HG03565 (cell line): ENCODE data around the gene WDR27.
"Not testable (repeated sequence)": the region's sequence is repeated elsewhere in the genome, so short reads cannot be mapped to it uniquely, and the experiment has no call there.

ENCODE experiments used
- ATAC-seq: cut with Tn5 transposase; IDR thresholded peaks from one replicate; pipeline ENCODE4 v1.9.1; 2021; ENCODE audit warnings: mild to moderate bottlenecking, moderate library complexity; ENCODE audit not compliant: unreplicated experiment

WDR27 gene

DNA sequence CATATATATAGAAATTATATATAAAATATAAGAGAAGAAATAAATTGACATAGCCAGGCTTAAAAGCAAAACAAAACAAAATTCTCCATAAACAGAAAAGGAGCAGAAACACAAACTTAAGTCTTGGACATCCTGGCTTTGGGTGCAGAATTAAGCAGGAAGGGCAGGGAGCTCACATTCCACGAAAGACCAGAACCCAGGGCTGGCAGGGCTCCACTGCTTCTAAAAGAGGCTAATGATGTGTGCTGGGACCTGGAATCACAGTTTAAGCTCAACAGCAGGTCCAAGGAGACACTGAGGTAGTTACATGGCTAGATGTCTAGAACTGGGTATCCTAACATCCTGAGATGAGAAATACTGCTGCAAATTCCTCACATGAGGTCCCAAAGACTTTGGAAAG lies 210.3 kb downstream of the WDR27 start:
- no peak for ATAC-seq

DNA sequence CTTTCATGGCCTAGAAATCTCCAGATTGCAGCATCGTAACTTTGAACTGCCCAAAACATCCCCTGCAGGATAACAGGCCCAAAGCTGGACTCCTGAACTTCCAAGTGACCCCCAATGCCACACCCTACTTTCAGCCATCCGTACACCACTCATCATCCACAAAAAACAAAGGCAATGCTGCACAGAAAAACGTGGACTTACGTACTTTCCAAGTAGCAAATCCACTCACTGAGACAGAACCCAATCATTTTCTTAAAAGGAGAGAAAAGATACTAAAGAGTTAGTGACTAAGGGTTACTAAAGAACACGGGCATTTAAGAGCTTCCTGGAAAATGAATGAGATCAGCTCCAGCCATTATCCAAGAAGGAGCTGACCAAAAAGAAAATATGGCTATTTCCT lies 211.0 kb downstream of the WDR27 start:
- ATAC-seq: no peak

DNA sequence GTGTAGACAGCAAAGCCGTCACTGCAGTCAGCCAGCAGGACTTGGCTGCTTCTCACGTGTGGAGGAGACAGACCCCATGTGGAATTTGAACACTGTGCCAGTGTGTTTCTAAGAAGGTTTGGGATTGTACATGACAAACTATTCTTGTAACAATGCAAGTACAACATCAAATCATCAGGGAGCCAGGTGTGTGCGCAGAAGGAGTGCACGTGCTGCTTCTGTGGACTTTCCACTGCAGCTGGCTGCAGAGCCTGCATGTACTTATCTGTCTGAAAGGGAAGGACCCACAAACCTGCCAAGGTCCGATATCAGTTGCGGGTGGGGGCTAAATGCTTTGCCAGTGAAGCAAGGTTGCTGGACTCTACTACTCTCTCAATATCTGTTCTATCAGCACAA lies 211.6 kb downstream of the WDR27 start:
- no peak for ATAC-seq

DNA sequence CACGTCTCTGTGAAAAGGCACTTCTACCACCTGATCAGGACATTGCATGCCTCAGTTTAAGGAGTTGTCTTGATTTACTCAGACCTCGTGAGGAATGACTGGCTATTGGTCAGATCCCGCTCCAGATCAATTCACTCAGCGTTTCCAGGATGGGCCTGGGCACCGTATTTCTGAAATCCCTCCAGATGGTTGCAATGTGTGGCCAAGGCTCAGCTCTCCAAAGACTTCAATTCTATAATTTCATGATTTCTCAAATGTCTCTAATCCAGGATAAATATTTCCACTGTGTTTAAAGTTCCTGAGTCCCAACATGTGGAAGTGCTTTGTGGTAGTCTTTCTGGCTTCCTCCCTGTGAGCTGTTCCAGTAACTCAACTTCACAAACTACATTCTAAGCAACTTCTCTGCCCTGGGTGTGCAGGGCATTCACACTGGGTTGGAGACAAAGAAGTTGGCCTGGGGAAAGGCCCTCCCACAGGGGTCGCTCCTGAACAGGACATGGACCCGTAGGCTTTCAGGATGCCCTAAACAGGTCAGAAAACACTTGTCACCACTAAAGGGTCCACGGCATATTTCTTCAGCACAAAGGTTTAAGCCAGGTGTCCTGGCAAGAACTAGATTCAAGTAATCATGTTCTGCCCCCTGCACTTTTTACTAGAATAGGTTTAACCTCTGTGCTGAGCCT lies 212.1 kb downstream of the WDR27 start:
- ATAC-seq: no peak

DNA sequence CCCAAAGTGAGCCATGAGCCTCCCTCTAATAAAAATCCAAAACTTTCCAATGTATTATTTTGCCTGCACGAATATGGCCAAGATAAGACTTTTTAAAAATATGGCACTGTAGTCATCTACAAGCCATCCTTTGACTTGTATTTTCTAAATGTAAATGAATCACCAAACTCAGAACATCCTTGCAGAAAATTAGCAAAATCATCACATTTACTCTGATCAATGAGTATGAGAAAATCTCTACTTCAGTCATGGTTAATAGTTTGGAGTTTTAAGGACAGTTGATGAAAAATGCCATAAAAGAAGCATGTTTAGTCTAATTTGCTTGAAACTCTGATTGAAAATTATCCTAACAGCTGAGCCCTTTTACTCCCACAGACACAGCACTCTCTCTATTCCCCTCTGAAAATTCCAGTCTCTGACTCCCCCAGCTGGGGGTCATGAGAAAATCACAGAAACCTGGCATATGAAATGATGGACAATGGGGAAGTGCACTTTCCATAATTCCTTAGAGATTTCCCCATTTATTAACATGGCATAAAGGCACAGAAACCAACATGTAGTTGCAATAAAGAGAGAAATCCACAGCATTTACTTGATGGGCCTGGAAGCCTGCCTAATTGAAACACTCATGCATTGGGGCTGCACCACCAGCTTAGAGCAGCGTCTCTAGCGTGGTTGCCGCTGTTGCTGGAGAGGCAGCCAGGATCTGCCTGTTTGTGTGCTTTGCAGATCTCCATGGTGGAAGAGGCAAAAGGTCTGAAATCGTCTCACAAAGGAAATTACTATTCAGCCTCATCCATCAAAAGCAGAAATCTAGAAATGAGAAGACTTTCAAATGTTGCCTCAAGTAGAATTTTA lies 214.0 kb downstream of the WDR27 start:
- no peak for ATAC-seq

DNA sequence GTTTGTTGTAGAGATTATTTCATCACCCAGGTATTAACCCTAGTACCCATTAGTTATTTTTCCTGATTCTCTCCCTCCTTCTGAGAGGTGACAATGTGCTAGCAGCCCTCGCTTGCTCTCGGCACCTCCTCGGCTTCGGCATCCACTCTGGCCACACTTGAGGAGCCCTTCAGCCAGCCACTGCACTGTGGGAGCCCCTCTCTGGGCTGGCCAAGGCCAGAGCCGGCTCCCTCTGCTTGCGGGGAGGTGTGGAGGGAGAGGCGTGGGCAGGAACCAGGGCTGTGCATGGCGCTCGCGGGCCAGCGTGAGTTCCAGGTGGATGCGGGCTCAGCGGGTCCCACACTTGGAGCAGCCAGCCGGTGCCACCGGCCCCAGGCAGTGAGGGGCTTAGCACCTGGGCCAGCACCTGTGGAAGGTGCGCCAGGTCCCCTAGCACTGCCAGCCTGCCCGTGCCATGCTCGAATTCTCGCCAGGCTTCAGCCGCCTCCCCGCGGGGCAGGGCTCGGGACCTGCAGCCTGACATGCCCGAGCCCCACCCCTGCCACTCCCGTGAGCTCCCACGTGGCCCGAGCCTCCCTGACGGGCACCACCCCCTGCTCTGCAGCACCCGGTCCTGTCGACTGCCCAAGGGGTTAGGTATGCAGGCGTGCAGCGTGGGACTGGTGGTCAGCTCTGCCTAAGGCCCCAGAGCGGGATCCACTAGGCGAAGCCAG lies 221.9 kb downstream of the WDR27 start:
- ATAC-seq: no peak

DNA sequence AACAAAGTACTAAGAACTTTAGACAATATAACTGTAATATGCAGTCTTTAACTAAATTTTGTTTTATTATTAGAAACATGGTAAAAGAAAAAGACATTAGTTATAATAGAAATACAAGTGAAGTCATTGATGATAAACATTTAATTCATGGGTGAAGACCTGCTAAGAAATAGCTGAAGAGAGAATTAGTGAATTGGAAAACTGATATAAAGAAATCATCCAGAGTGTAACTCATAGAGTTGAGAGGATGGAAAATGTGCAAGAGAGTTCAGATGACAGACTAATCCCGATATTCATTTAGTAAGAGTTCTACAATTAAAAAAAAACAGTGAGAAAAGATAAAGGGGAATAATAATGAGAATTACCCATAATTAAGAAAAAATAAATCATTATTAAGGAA lies 227.5 kb downstream of the WDR27 start:
- ATAC-seq: no peak

DNA sequence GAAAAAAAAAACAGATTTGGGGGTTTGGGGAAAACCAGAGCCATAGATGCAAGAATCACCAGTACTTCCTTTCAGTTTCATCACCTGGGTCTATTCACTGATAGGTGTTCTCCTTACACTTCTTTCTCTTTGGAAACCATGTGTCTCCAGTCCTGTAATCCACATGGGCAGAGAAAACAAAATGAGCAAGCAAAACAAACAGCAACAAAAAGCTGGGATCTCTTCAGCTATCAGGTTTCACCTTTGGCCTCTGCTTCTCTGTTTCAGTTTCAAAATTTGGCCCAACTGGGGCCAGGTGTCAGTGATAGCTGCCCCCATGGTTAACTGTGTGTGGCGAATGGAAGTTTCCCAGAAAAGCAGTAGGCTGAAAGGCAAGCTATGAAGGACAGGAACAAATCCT lies 228.2 kb downstream of the WDR27 start:
- no peak for ATAC-seq

DNA sequence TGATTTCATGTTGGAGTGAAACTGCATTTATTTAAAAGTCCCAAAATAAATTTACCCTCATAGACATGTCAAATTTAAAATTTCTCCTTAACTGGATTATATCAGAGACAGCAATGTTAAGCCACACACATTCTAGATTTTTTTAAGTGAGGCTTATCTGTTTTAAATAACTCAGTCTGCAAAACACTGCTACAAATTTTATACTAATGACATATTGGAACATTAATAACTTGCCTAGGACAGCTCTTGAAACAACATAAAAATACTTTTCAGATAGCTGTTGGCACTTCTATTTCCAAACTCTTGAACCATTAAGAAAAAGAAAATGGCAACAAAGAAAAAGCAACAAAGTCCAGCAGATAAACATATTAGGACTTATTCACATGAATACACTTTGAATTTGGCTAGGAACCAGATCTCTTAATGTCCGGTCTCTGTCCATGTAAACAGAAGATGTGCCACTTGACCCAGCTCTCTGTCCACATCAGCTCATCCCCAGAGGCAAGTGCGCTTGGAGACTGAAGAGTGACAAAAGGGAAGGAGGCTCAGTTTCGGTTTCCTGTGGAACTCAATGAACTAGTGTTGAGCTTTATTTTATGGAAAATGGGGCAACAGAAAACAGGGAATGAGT lies 228.9 kb downstream of the WDR27 start:
- no peak for ATAC-seq

DNA sequence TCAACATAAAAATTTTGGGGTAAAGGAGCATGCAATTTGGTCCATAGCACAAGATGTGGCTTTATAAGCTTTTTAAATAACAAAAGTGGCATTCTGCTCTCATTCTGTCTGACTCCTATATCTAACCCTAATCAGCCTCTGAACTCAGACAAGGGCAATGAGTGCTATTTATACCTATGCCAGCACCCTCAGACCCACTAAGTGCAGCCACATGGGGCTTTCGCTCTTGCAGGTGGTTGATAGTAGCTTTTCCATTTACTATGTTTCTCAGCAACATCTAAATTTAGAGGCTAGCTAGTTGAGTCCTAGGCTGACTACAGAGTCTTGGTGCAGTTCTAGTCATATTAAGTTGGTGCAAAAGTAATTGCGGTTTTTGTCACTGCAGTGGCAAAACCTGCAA lies 231.0 kb downstream of the WDR27 start:
- no peak for ATAC-seq

DNA sequence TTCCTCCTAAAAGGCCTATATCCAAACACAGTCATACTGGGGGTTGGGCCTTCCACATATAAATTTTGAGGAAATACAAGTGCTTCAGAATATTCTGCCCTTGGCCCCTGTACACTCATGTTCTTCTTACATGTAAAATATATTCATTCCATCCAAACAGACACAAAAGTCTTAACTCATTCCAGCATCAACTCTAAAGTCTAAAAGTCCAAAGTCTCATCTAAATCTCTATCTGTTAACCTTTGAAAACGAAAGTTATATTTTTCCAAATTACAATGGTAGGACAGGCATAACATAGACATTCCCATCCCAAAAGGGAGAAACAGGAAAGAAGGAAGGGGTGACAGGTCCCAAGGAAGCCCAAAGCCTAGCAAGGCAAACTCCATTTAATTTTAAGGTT lies 232.8 kb downstream of the WDR27 start:
- ATAC-seq: no peak

DNA sequence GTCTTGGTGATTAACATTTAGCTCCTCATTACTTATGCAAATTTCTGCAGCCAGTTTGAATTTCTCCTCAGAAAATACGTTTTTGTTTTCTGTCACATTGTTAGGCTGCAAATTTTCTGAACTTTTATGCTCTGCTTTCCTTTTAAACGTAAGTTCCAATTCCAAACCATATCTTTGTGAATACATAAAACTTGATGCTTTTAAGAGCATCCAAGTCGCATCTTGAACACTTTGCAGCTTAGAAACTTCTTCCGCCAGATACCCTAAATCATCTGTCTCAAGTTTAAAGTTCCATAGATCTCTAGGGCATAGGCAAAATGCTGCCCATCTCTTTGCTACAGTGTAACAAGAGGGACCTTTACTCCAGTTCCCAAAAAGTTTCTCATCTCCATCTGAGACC lies 234.1 kb downstream of the WDR27 start:
- ATAC-seq: not testable (repeated sequence)

DNA sequence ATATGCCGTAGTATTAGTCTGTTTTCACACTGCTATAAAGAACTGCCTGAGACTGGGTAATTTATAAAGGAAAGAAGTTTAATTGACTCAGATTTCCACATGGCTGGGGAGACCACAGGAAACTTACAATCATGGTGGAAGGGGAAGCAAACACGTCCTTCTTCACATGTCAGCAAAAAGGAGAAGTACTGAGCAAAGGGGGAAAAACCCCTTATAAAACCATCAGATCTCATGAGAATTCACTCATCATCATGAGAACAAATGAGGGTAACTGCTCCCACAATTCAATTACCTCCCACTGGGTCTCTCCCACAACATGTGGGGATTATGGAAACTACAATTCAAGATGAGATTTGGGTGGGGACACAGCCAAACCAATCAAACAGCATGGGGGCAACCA lies 235.6 kb downstream of the WDR27 start:
- not testable (repeated sequence) for ATAC-seq

DNA sequence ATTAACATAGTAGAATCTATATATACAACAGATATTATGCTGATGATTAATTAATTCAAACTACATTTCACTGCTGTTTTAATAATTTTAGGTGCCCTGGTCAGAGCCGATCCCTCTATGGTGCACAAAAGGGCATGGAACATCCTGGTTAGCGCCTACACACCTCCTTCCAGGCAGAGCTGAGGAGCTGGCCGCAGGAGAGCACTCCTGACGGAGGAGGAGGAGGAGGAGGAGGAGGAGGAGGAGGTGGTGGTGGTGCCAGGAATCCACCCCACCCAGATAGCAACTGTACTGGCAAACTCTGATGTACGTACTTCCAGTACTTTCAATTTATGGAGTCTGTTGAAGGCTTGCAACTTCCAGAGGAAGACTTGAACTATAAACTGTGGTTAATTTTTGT lies 244.1 kb downstream of the WDR27 start:
- ATAC-seq: no peak

DNA sequence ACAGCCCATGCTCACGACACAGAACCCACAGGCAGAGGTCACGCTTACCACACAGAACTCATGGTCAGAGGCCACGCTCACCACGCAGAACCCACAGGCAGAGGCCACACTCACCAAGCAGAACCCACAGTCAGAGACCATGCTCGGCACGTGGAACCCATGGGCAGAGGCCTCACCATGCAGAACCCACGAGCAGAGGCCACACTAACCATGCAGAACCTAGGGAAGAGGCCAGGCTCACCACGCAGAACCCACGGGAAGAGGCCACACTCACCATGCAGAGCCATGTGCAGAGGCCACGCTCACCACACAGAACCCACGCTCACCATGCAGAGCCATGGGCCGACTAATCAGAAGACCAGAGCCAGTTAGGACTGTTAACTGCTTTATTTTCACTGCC lies 245.0 kb downstream of the WDR27 start:
- ATAC-seq: no peak

DNA sequence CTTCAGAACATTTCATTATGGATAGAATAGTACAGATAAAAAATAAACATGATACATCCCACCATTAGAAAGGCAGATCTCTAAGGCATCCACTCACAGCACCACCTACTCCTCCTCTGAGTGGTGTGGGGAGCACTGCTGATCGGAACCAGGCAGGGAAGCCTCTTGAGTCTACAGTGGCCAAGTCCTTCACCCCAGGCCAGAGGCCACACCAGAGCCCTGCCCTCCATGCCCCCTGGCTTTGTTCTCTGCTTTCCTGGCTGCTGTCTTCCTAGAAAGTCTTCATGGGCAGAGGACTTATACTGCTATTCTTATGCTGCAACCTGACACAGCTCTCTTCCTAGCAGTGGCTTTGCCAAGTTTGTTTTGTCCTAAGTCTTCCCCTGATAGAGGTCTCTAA lies 246.4 kb downstream of the WDR27 start:
- no peak for ATAC-seq

DNA sequence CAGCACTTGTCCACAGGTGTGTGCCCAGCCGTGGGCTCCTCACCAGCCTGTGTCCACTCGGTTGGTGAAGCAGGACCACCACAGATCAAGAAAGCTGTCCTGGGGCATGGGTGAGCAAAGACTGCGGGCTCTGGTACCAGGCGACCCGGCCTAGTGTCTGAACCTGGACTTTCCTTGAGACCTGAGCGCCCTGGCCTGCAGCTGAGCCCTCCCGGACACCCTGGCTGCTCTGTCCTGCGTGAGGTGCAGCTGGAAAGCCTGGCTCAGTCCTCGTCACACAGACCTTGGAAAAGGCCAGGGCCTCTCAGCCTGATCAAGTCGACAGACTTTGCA lies 247.0 kb downstream of the WDR27 start:
- ATAC-seq: no peak

DNA sequence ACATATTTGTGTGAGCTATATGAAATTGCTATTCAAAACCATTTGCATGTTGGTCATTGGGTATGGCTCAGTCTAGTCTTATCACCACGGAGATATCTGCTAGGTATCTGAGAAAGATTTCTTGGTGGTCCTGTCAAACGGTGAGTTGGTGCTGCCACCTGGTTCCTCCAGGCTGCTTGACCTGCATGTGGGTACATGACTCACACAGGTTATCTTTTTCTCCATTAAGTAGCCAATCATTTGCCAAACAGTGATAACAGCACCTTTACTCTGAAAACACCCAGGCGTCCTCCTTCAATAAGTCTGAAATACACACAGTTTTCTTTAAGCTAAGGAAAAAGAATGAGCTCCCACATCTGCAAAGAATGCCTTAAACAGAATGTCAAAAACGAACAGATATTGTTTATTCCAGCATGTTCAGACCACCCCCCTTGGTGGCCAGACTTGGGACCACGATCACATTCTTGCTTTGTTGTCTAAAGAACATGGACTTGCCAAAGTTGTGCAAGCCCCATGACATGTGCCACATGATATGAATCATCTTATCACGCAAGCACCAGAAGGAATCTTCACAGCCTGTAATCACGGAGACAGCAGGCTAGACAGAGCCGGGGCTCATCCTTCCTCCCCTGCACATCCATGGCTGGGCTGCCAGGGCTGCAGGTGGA lies 247.5 kb downstream of the WDR27 start:
- ATAC-seq: no peak

DNA sequence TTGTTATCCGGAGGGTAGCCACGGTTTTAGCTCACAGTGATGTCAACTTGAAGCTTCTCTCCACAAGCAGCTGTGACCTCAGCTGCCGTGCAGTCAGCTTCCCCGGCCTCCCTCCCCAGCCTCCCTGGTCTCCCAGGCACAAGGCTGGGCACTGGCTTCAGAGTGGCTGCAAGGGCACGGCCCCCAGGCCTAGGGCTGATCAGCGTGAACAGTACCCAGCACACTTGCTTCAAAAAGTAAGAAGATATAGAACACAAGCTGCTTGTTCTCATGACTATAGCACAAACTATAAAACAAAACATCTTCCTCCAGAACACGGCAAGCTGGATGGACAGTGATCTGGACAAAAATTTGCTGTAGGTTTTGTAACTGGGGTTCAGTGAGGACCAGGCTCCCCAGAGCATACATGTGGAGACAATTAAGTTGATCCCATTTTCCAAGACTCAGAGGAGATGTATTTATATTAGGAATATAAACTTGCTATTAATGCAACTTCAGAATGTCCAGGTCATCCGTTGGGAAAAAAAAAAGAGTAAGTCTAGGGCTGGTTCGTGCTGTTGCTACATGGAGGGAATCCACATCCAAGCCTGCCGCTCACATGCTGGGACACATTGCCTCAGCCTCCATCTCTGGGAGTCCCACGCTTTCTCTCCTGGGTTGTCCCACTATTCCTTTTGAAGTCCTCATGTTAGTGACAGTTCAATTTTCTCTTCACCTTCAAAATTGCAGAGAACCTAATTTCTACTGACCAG lies 248.8 kb downstream of the WDR27 start:
- ATAC-seq: no peak

DNA sequence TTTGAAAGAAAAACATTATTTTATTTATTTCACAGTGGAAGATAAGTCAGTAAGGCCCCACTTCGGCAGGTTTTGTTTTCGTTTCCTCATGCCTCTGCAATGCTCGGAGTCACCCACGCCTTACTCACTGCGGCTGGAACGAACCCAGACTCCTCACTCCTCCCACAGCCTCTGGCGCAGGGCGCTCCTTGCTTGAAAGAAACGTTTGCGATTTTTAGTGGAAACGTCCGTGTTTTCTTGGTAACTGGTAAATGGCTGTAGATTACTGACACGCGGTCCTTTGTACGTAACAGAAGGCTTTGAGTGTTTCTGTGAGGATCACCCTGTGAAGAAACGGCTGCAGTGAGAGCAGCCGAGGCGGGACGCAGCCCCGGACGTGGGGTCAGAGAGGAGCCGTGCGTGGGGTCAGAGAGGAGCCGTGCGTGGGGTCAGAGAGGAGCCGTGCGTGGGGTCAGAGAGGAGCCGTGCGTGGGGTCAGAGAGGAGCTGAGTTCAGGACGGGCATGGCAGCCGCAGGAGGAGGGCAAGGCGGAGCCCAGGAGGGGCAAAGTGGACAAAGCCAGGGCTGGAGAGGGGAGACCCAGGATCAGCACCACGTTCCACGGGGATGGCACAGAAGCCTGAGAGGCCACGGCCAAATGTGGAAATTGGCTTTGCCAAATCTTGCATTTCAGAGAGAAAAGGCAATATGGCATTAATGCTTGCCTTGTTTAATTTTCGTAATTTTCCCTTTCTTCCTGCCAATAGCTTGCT lies 249.5 kb downstream of the WDR27 start:
- no peak for ATAC-seq
